ENCODE measurements around the gene HINT3.

DNA sequence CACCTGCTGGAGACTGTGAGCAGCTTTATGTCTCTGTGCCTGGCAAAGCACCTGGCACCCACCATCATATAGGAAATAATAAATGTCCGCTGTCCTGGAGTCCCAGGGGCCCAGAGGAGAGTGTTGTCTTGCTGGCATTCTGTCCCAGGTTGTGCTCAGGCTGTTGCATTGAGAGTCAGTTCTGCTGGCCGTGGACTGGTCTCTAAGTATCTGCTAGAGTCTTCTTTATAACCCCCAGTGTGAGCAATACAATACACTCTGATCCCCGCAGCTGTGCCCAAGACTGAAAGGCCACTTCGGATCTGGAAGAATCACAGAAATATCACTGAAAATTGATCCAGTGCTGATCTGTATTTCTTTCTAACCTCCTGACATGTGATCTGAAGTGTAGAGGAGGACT, 38.3 kb upstream of the HINT3 start:
- TF ChIP-seq, protein P1, sequence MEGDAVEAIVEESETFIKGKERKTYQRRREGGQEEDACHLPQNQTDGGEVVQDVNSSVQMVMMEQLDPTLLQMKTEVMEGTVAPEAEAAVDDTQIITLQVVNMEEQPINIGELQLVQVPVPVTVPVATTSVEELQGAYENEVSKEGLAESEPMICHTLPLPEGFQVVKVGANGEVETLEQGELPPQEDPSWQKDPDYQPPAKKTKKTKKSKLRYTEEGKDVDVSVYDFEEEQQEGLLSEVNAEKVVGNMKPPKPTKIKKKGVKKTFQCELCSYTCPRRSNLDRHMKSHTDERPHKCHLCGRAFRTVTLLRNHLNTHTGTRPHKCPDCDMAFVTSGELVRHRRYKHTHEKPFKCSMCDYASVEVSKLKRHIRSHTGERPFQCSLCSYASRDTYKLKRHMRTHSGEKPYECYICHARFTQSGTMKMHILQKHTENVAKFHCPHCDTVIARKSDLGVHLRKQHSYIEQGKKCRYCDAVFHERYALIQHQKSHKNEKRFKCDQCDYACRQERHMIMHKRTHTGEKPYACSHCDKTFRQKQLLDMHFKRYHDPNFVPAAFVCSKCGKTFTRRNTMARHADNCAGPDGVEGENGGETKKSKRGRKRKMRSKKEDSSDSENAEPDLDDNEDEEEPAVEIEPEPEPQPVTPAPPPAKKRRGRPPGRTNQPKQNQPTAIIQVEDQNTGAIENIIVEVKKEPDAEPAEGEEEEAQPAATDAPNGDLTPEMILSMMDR (IDR thresholded peaks at IDR 0.05) = no peak
- TF ChIP-seq POLR2A (IDR thresholded peaks at IDR 0.05) = no peak

Measured in heart left ventricle (tissue), 13 donors.